Thyroid gland (tissue), 4 donors: ENCODE measurements around the gene DTD2. TPM values are rescaled to one million over a fixed set of nuclear protein-coding genes. Genes with fewer than 3 reads are reported as not detected.

Source experiments
- DNase-seq, 2 donors: peaks; one replicate each; pipeline ENCODE4 v3.0.0-alpha.2; 2019
- H3K27ac ChIP-seq, 3 donors: fragments of 200-600 bp; sonication (generic); 1 replicate in 2 of 3; 2 replicates in 1 of 3; pipeline ENCODE4 v1.5.1; 2016 to 2019; ENCODE audit warnings: mild to moderate bottlenecking in 1 of 3, moderate library complexity in 1 of 3
- H3K27me3 ChIP-seq: fragments of 200-600 bp; sonication (generic); one replicate; pipeline ENCODE4 v1.5.1; 2019
- H3K36me3 ChIP-seq, 2 donors: fragments of 200-600 bp; sonication (generic); one replicate each; pipeline ENCODE4 v1.5.1; 2016 to 2019
- H3K4me1 ChIP-seq, 2 donors: fragments of 200-600 bp; sonication (generic); one replicate each; pipeline ENCODE4 v1.5.1; 2017 to 2019
- H3K4me3 ChIP-seq, 3 donors: fragments of 200-600 bp; sonication (generic); replicated peaks in 1 of 3; 1 replicate in 2 of 3; 2 replicates in 1 of 3; pipeline ENCODE4 v1.5.1; 2016; ENCODE audit warnings: mild to moderate bottlenecking in 1 of 3
- H3K9me3 ChIP-seq: fragments of 200-600 bp; sonication (generic); one replicate; pipeline ENCODE4 v1.5.1; 2017
- POLR2A ChIP-seq, 2 donors: fragments of 450-650 bp; IDR thresholded peaks; one replicate each; pipeline ENCODE4 v1.6.1; 2017; ENCODE audit warnings: antibody characterized with exemption in 2 of 2, mild to moderate bottlenecking in 2 of 2, moderate library complexity in 1 of 2
- WGBS, 2 donors: methylation state at CpG; one replicate each; pipeline ENCODE4 v1.1.5; 2017; 5-methylcytosine and 5-hydroxymethylcytosine counted together
- intact Hi-C: fragments of 100-400 bp; cut with DNase I; formaldehyde crosslinking; loops from one replicate; pipeline ENCODE4 v1.15.1; 2023
- total RNA-seq, 4 donors: library from RNA; depleted of rRNA; stranded (reverse); fragments of >200 nt; gene quantifications; one replicate each; pipeline ENCODE4 v1.2.3, GENCODE V29; 2016
- TF ChIP-seq, protein P1 (sequence below), 6 experiments: fragments of 200-600 bp in 3 of 6; fragments of 450-650 bp in 3 of 6; sonication (generic) in 3 of 6; IDR thresholded peaks; one replicate each; pipeline ENCODE4 v1.5.1; 2016 to 2019; ENCODE audit warnings: antibody characterized with exemption in 6 of 6, mild to moderate bottlenecking in 2 of 6, inconsistent platforms in 1 of 6, moderate library complexity in 1 of 6

The DTD2 gene
- total RNA-seq = 10 to 100 TPM; 32.7 to 50.2 (median 42.0) TPM

- peak within 1 kb of the TSS; percentile 3 to 79 (median 63) for H3K4me3 ChIP-seq
- H3K9me3 ChIP-seq = no peaks in the 10 kb centered on the region
- WGBS, 2 donors = 0% methylated on average over 25 to 37 of the region's 70 CpGs
- H3K27me3 ChIP-seq = no peaks in the 10 kb centered on the region
- DNase-seq = peak; percentile 95 to 96
- peak within 1 kb of the TSS; percentile 80 to 87 (median 82) for H3K27ac ChIP-seq
- peaks cover 6 to 12% of the 10 kb centered on the region in 2 donors for H3K4me1 ChIP-seq
- TF ChIP-seq POLR2A (IDR thresholded peaks at IDR 0.05) = peak; percentile 69 to 98
- TF ChIP-seq, protein P1, sequence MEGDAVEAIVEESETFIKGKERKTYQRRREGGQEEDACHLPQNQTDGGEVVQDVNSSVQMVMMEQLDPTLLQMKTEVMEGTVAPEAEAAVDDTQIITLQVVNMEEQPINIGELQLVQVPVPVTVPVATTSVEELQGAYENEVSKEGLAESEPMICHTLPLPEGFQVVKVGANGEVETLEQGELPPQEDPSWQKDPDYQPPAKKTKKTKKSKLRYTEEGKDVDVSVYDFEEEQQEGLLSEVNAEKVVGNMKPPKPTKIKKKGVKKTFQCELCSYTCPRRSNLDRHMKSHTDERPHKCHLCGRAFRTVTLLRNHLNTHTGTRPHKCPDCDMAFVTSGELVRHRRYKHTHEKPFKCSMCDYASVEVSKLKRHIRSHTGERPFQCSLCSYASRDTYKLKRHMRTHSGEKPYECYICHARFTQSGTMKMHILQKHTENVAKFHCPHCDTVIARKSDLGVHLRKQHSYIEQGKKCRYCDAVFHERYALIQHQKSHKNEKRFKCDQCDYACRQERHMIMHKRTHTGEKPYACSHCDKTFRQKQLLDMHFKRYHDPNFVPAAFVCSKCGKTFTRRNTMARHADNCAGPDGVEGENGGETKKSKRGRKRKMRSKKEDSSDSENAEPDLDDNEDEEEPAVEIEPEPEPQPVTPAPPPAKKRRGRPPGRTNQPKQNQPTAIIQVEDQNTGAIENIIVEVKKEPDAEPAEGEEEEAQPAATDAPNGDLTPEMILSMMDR (IDR thresholded peaks at IDR 0.05) = peak in 1 of 6 experiments; percentile 12
- intact Hi-C loops = no loop called here
- peaks cover 3 to 6% of the 10 kb centered on the region in 2 donors for H3K36me3 ChIP-seq
Measured at GRCh38 chr14:31456841-31457664, at the start of gene DTD2. Gene DTD2 (minus strand): TSS chr14:31457506. CDS start chr14:31457393, 113 bp downstream.

DNA sequence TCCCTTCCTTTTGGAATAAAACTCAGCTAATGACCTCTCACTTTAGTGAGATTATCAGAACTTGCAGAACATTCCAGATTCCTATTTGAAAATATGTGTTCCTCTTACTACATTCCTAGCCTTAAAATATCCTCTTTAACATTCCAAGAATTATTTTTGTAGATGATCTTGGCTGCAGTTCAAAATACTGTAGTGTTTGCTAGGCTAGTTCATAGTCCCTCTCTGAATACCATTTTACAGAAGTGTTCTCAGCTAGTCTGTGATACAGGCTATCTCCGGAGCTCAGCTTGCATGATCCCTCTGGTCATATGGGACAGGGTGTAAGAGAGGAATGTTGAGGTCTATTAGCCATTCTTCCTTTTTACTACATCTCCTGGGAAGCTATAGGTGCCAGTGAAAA is 48.1 kb upstream of the DTD2 start:
- 16 to 29% methylated on average over 1 of the region's 1 CpG for WGBS, 2 donors

GRCh38 chr14:31501870-31502269 is 44.6 kb upstream of the DTD2 start:
- no peaks in the 10 kb centered on the region for H3K9me3 ChIP-seq
- TF ChIP-seq, protein P1 (IDR thresholded peaks at IDR 0.05) = no peak
- TF ChIP-seq POLR2A (IDR thresholded peaks at IDR 0.05) = no peak
- no peaks in the 10 kb centered on the region for H3K36me3 ChIP-seq
- H3K4me3 ChIP-seq = no peak overlapping the region
- no peak overlapping the region for H3K27ac ChIP-seq
- 67 to 81% methylated on average over 2 of the region's 2 CpGs for WGBS, 2 donors
- DNase-seq = no peak
- no peaks in the 10 kb centered on the region for H3K27me3 ChIP-seq
- peaks cover 8 to 13% of the 10 kb centered on the region in 2 donors for H3K4me1 ChIP-seq
- intact Hi-C loops = no loop called here

More for the DNA sequence above, 48.1 kb upstream of the DTD2 start:
- intact Hi-C loops = no loop called here
- no peak for DNase-seq
- no peaks in the 10 kb centered on the region for H3K9me3 ChIP-seq
- no peak overlapping the region for H3K4me3 ChIP-seq
- no peaks in the 10 kb centered on the region for H3K27me3 ChIP-seq
- TF ChIP-seq POLR2A (IDR thresholded peaks at IDR 0.05) = no peak
- TF ChIP-seq, protein P1 (IDR thresholded peaks at IDR 0.05) = no peak
- H3K4me1 ChIP-seq = peaks cover 8 to 13% of the 10 kb centered on the region in 2 donors
- no peak overlapping the region for H3K27ac ChIP-seq
- no peaks in the 10 kb centered on the region for H3K36me3 ChIP-seq

DNA sequence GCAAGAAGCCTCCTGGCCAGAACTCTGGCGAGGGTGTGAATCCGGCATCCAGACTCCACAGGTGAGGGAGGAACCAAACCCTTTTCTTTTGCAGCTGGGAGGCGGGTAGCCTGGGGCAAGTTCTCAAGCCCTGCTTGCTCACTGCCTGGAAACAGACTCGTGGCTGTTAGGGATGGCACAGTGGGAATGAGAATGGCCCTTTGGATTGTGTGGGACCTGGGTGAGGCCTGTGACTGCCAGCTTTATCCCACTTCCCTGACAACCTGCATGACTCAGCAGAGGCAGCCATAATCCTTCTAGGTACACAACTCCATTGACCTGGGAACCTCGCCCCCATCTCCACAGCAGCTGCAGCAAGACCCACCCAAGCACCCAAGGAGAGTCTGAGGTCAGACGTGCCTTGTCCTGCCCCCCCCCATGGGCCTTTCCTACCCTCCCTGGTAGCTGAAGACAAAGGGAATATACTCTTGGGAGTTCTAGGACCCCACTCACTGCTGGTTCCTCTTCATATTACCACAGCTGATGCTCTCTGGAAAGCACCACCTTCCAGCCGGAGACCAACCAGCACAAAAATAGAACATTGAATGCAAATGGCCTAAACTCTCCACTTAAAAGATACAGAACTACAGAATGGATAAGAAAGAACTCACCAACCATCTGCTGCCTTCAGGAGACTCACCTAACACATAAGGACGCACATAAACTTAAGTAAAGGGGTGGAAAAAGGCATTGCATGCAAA is 35.6 kb upstream of the DTD2 start:
- no peaks in the 10 kb centered on the region for H3K9me3 ChIP-seq
- no peak for DNase-seq
- intact Hi-C loops = no loop called here
- H3K4me3 ChIP-seq = no peak overlapping the region
- H3K4me1 ChIP-seq = no peaks in the 10 kb centered on the region
- TF ChIP-seq, protein P1 (IDR thresholded peaks at IDR 0.05) = no peak
- no peak for TF ChIP-seq POLR2A (IDR thresholded peaks at IDR 0.05)
- no peaks in the 10 kb centered on the region for H3K27me3 ChIP-seq
- 90 to 96% methylated on average over 8 of the region's 8 CpGs for WGBS, 2 donors
- no peak overlapping the region for H3K27ac ChIP-seq
- H3K36me3 ChIP-seq = no peaks in the 10 kb centered on the region

DNA sequence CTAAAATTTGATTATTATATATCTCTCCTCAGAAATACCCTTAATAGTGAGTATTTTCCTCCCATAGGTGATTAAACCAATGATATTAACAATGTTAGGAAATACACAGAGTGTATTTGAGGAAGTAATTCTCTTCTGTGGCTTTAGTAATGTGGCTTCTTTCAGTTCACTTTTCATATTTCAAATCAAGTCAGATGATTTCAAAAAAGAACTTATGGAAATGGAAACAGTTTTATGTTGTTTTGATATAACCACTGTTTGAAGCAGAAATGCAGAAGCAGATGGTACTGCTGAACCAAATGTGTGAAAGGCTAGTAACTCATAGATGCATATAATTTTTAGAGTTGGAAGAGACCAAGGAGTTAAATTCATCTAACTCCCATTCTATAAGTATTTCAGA is 32.4 kb upstream of the DTD2 start:
- intact Hi-C loops = no loop called here
- DNase-seq = no peak
- no peak for TF ChIP-seq POLR2A (IDR thresholded peaks at IDR 0.05)
- TF ChIP-seq, protein P1 (IDR thresholded peaks at IDR 0.05) = no peak

More for the DNA sequence above, 32.4 kb upstream of the DTD2 start:
- no peak overlapping the region for H3K4me3 ChIP-seq
- no peaks in the 10 kb centered on the region for H3K4me1 ChIP-seq
- no peaks in the 10 kb centered on the region for H3K27me3 ChIP-seq
- no peaks in the 10 kb centered on the region for H3K36me3 ChIP-seq
- no peak overlapping the region for H3K27ac ChIP-seq
- no peaks in the 10 kb centered on the region for H3K9me3 ChIP-seq
